Stomach (tissue), 9 donors: Measurements from ENCODE around the gene PPP2R5B. TPM values are rescaled to one million over a fixed set of nuclear protein-coding genes. Genes with fewer than 3 reads are reported as not detected.
"Not testable (repeated sequence)": the region's sequence is repeated elsewhere in the genome, so short reads cannot be mapped to it uniquely, and the experiment has no call there.

ENCODE experiments used
- DNase-seq, 2 donors: peaks; one replicate each; pipeline versions ENCODE4 v3.0.0 to v3.0.0-alpha.2; 2013 to 2019
- H3K27ac ChIP-seq, 5 donors: fragments of 200-600 bp in 4 of 5; sonication (generic) in 4 of 5; one replicate each; pipeline ENCODE4 v1.5.1; 2013 to 2019; ENCODE audit warnings: mild to moderate bottlenecking in 1 of 5, moderate library complexity in 1 of 5
- H3K27me3 ChIP-seq, 3 donors: fragments of 200-600 bp; sonication (generic); one replicate each; pipeline ENCODE4 v1.5.1; 2017 to 2019; ENCODE audit warnings: mixed run types in 1 of 3
- H3K36me3 ChIP-seq, 4 donors: fragments of 200-600 bp; sonication (generic); 1 replicate in 3 of 4; 2 replicates in 1 of 4; pipeline ENCODE4 v1.5.1; 2016 to 2019
- H3K4me1 ChIP-seq, 4 donors: fragments of 200-600 bp; sonication (generic); one replicate each; pipeline ENCODE4 v1.5.1; 2016 to 2019
- H3K4me3 ChIP-seq, 4 donors: fragments of 200-600 bp; sonication (generic) in 3 of 4; one replicate each; pipeline ENCODE4 v1.5.1; 2016 to 2019; ENCODE audit warnings: mild to moderate bottlenecking in 1 of 4
- H3K9me3 ChIP-seq, 4 donors: fragments of 200-600 bp; sonication (generic); one replicate each; pipeline ENCODE4 v1.5.1; 2016 to 2019
- EP300 ChIP-seq: sonication (generic); formaldehyde crosslinking; IDR thresholded peaks from one replicate; pipeline ENCODE4 v1.6.1; 2017; ENCODE audit warnings: antibody characterized with exemption
- POLR2A ChIP-seq, 4 donors: fragments of 450-650 bp; IDR thresholded peaks; one replicate each; pipeline ENCODE4 v1.6.1; 2016; ENCODE audit warnings: antibody characterized with exemption in 4 of 4, control low read depth in 2 of 4, mild to moderate bottlenecking in 1 of 4, moderate library complexity in 1 of 4
- POLR2AphosphoS5 ChIP-seq, 3 donors: sonication (generic); formaldehyde crosslinking; IDR thresholded peaks; one replicate each; pipeline ENCODE4 v1.6.1; 2016; ENCODE audit warnings: antibody characterized with exemption in 3 of 3
- WGBS, 5 donors: extraction: QIAGEN DNeasy Blood & Tissue Kit in 3 of 5; methylation state at CpG; one replicate each; pipeline versions ENCODE4 v1.1.5 to v1.1.7; 2013 to 2018; 5-methylcytosine and 5-hydroxymethylcytosine counted together
- intact Hi-C: fragments of 100-400 bp; cut with DNase I; formaldehyde crosslinking; loops from one replicate; pipeline ENCODE4 v1.15.1; 2023; ENCODE audit warnings: low total_unique reads
- polyA plus RNA-seq, 3 donors: library from polyadenylated mRNA; stranded (reverse); fragments of 200-250 nt; gene quantifications; one replicate each; pipeline ENCODE4 v1.2.3, GENCODE V29; 2013
- small RNA-seq, 4 donors: library from RNA; depleted of rRNA; stranded (forward); fragments of <200 nt; gene quantifications; one replicate each; pipeline ENCODE3, GENCODE V24; 2016
- total RNA-seq, 5 donors: library from RNA; depleted of rRNA; stranded (reverse); fragments of >200 nt; gene quantifications; one replicate each; pipeline versions ENCODE4 v1.1.0 to v1.2.3, GENCODE V29; 2014 to 2016
- TF ChIP-seq, protein P1 (sequence below), 7 experiments: fragments of 450-650 bp in 4 of 7; fragments of 200-600 bp in 3 of 7; sonication (generic) in 3 of 7; IDR thresholded peaks; one replicate each; pipeline ENCODE4 v1.5.1; 2016 to 2019; ENCODE audit warnings: antibody characterized with exemption in 7 of 7, control low read depth in 2 of 7, mild to moderate bottlenecking in 1 of 7
- donor health status: healthy with polysubstance abuse.
- donor health status: Bipolar disorder and iron deficiency.
- donor health status: healthy.

The PPP2R5B gene
- total and polyA plus RNA-seq, 8 donors: 6.6 to 75.6 (median 13.2) TPM

DNA sequence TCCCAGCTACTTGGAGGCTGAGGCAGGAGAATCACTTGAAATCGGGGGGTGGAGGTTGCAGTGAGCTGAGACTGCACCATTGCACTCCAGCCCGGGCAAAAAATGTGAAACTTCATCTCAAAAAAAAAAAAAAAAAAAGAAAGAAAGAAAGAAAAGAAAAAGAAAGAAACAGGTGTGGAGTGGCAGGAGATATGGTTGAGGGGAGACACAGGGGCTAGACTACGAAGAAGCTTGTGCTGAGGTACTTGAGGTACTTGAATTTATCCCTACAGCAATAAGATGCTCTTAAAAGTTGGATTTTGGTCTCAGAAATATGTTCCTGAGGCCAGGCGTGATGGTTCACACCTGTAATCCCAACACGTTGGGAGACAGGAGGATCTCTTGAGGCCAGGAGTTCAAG is 49.6 kb downstream of the PPP2R5B start:
- H3K36me3 ChIP-seq: no peaks in the 10 kb centered on the region
- H3K27ac ChIP-seq: no peak overlapping the region
- H3K4me1 ChIP-seq: peaks cover 9 to 16% (median 12%) of the 10 kb centered on the region in 4 donors
- no peak for DNase-seq
- H3K27me3 ChIP-seq: peaks cover 0 to 16% (median 0%) of the 10 kb centered on the region in 3 donors
- H3K4me3 ChIP-seq: no peak overlapping the region
- intact Hi-C loops: no loop called here
- no peaks in the 10 kb centered on the region for H3K9me3 ChIP-seq
- TF ChIP-seq POLR2A (IDR thresholded peaks at IDR 0.05): no peak
- TF ChIP-seq EP300: no peak
- TF ChIP-seq POLR2AphosphoS5 (IDR thresholded peaks at IDR 0.05): no peak
- TF ChIP-seq, protein P1, sequence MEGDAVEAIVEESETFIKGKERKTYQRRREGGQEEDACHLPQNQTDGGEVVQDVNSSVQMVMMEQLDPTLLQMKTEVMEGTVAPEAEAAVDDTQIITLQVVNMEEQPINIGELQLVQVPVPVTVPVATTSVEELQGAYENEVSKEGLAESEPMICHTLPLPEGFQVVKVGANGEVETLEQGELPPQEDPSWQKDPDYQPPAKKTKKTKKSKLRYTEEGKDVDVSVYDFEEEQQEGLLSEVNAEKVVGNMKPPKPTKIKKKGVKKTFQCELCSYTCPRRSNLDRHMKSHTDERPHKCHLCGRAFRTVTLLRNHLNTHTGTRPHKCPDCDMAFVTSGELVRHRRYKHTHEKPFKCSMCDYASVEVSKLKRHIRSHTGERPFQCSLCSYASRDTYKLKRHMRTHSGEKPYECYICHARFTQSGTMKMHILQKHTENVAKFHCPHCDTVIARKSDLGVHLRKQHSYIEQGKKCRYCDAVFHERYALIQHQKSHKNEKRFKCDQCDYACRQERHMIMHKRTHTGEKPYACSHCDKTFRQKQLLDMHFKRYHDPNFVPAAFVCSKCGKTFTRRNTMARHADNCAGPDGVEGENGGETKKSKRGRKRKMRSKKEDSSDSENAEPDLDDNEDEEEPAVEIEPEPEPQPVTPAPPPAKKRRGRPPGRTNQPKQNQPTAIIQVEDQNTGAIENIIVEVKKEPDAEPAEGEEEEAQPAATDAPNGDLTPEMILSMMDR (IDR thresholded peaks at IDR 0.05): no peak
- 68 to 88% (median 81%) methylated on average over 5 of the region's 5 CpGs for WGBS, 5 donors

GRCh38 chr11:64976651-64977050 is 52.2 kb downstream of the PPP2R5B start:
- Histone ChIP-seq H3K4me1 (peaks cover 7 to 12% (median 9%) of the 10 kb centered on the region in 4 donors), H3K27me3 (peaks cover 0 to 12% (median 0%) of the 10 kb centered on the region in 3 donors), H3K9me3 (no peaks in the 10 kb centered on the region), H3K27ac (no peak overlapping the region), H3K36me3 (no peaks in the 10 kb centered on the region), H3K4me3 (no peak overlapping the region)
- intact Hi-C loops: no loop called here
- DNase-seq: no peak
- 56 to 70% (median 63%) methylated on average over 2 of the region's 2 CpGs for WGBS, 5 donors
- TF ChIP-seq POLR2AphosphoS5 (IDR thresholded peaks at IDR 0.05): no peak
- TF ChIP-seq EP300: no peak
- TF ChIP-seq, protein P1 (IDR thresholded peaks at IDR 0.05): no peak
- TF ChIP-seq POLR2A (IDR thresholded peaks at IDR 0.05): no peak

GRCh38 chr11:64983339-64983738 is 58.9 kb downstream of the PPP2R5B start:
- H3K4me1 ChIP-seq, intact Hi-C loops, H3K27me3 ChIP-seq, H3K27ac ChIP-seq, DNase-seq, H3K4me3 ChIP-seq, H3K36me3 ChIP-seq, H3K9me3 ChIP-seq: not testable (repeated sequence)
- 73 to 87% (median 85%) methylated on average over 5 of the region's 5 CpGs for WGBS, 5 donors

Small RNAs within 50 kb of the gene (small RNA-seq; reads per million reads assigned to genes)
- 0 to 0.10 (median 0.03) reads per million in 4 donors for gene MIR6749
- 0 reads per million in 4 donors for gene MIR6750

Other genes with a start within 250 kb of the PPP2R5B start
- 10 to 100 TPM in 1 of 5 donors, under 1 TPM in 1, not detected in 3; 0.14 to 16.9 TPM for gene NRXN2, start 201.5 kb upstream of the PPP2R5B start, total RNA-seq
- 1 to 10 TPM in 1 of 3 donors, under 1 TPM in 1, not detected in 1; 0.93 to 1.4 TPM for gene NRXN2, start 201.5 kb upstream of the PPP2R5B start, polyA plus RNA-seq
- gene RASGRP2, start 180.5 kb upstream of the PPP2R5B start, total RNA-seq: 10 to 100 TPM in 3 of 5 donors, 1 to 10 TPM in 2; 5.3 to 60.8 (median 13.4) TPM
- 10 to 100 TPM in 1 of 3 donors, 1 to 10 TPM in 2; 7.2 to 20.6 (median 8.2) TPM for gene RASGRP2, start 180.5 kb upstream of the PPP2R5B start, polyA plus RNA-seq
- 1 to 10 TPM in 2 of 5 donors, under 1 TPM in 2, not detected in 1; 0.58 to 2.0 (median 1.4) TPM for gene PYGM, start 164.7 kb upstream of the PPP2R5B start, total RNA-seq
- 1 to 10 TPM in 2 of 3 donors, under 1 TPM in 1; 0.37 to 3.5 (median 3.1) TPM for gene PYGM, start 164.7 kb upstream of the PPP2R5B start, polyA plus RNA-seq
- gene SF1, start 146.1 kb upstream of the PPP2R5B start, total RNA-seq: 100 to 1,000 TPM; 235 to 341 (median 279) TPM
- 10 to 100 TPM; 57.5 to 72.1 (median 63.4) TPM for gene SF1, start 146.1 kb upstream of the PPP2R5B start, polyA plus RNA-seq
- gene MAP4K2, start 121.5 kb upstream of the PPP2R5B start, total RNA-seq: 10 to 100 TPM in 2 of 5 donors, 1 to 10 TPM in 3; 2.3 to 66.9 (median 9.0) TPM
- gene MAP4K2, start 121.5 kb upstream of the PPP2R5B start, polyA plus RNA-seq: 10 to 100 TPM; 13.0 to 20.9 (median 13.8) TPM
- 10 to 100 TPM in 4 of 5 donors, 1 to 10 TPM in 1; 9.4 to 62.5 (median 16.9) TPM for gene MEN1, start 114.1 kb upstream of the PPP2R5B start, total RNA-seq
- gene MEN1, start 114.1 kb upstream of the PPP2R5B start, polyA plus RNA-seq: 10 to 100 TPM; 12.9 to 16.4 (median 13.6) TPM
- 10 to 100 TPM; 10.3 to 66.5 (median 53.3) TPM for gene CDC42BPG, start 80.0 kb upstream of the PPP2R5B start, total RNA-seq
- gene CDC42BPG, start 80.0 kb upstream of the PPP2R5B start, polyA plus RNA-seq: 10 to 100 TPM in 2 of 3 donors, 1 to 10 TPM in 1; 8.9 to 20.0 (median 10.9) TPM
- 100 to 1,000 TPM in 2 of 5 donors, 10 to 100 TPM in 3; 23.3 to 160 (median 56.2) TPM for gene EHD1, start 46.1 kb upstream of the PPP2R5B start, total RNA-seq
- 10 to 100 TPM; 17.9 to 24.6 (median 19.4) TPM for gene EHD1, start 46.1 kb upstream of the PPP2R5B start, polyA plus RNA-seq
- gene ATG2A, start 7.5 kb upstream of the PPP2R5B start, total RNA-seq: 10 to 100 TPM; 14.3 to 77.6 (median 46.1) TPM
- gene ATG2A, start 7.5 kb upstream of the PPP2R5B start, polyA plus RNA-seq: 10 to 100 TPM; 12.2 to 18.7 (median 16.3) TPM
- gene GPHA2, start 11.2 kb downstream of the PPP2R5B start, total RNA-seq: not detected
- under 1 TPM in 2 of 3 donors, not detected in 1; 0.30 to 0.50 TPM for gene GPHA2, start 11.2 kb downstream of the PPP2R5B start, polyA plus RNA-seq
- gene MAJIN, start 47.4 kb downstream of the PPP2R5B start, total RNA-seq: not detected
- under 1 TPM in 1 of 3 donors, not detected in 2; 0.20 TPM for gene MAJIN, start 47.4 kb downstream of the PPP2R5B start, polyA plus RNA-seq
- 10 to 100 TPM in 1 of 5 donors, 1 to 10 TPM in 2, under 1 TPM in 1, not detected in 1; 0.73 to 29.5 (median 3.0) TPM for gene BATF2, start 72.3 kb downstream of the PPP2R5B start, total RNA-seq
- gene BATF2, start 72.3 kb downstream of the PPP2R5B start, polyA plus RNA-seq: 10 to 100 TPM in 1 of 3 donors, 1 to 10 TPM in 2; 3.4 to 10.8 (median 4.5) TPM
- 100 to 1,000 TPM in 2 of 5 donors, 10 to 100 TPM in 2, 1 to 10 TPM in 1; 4.9 to 237 (median 57.2) TPM for gene ARL2, start 89.5 kb downstream of the PPP2R5B start, total RNA-seq
- 100 to 1,000 TPM in 1 of 3 donors, 10 to 100 TPM in 2; 88.3 to 119 (median 98.0) TPM for gene ARL2, start 89.5 kb downstream of the PPP2R5B start, polyA plus RNA-seq
- 10 to 100 TPM in 4 of 5 donors, 1 to 10 TPM in 1; 4.2 to 45.8 (median 13.3) TPM for gene SNX15, start 102.8 kb downstream of the PPP2R5B start, total RNA-seq
- gene SNX15, start 102.8 kb downstream of the PPP2R5B start, polyA plus RNA-seq: 10 to 100 TPM; 18.7 to 22.5 (median 20.0) TPM
- gene SAC3D1, start 116.5 kb downstream of the PPP2R5B start, total RNA-seq: 10 to 100 TPM in 2 of 5 donors, 1 to 10 TPM in 3; 1.8 to 97.6 (median 6.7) TPM
- gene SAC3D1, start 116.5 kb downstream of the PPP2R5B start, polyA plus RNA-seq: 10 to 100 TPM in 2 of 3 donors, 1 to 10 TPM in 1; 8.9 to 14.5 (median 14.4) TPM
- 10 to 100 TPM in 2 of 5 donors, 1 to 10 TPM in 2, not detected in 1; 1.3 to 65.2 (median 18.1) TPM for gene NAALADL1, start 133.9 kb downstream of the PPP2R5B start, total RNA-seq
- 10 to 100 TPM in 2 of 3 donors, 1 to 10 TPM in 1; 6.7 to 10.8 (median 10.0) TPM for gene NAALADL1, start 133.9 kb downstream of the PPP2R5B start, polyA plus RNA-seq
- 1 to 10 TPM; 1.4 to 9.1 (median 2.2) TPM for gene CDCA5, start 159.4 kb downstream of the PPP2R5B start, total RNA-seq
- gene CDCA5, start 159.4 kb downstream of the PPP2R5B start, polyA plus RNA-seq: 1 to 10 TPM; 3.5 to 6.7 (median 4.6) TPM
- gene ZFPL1, start 159.5 kb downstream of the PPP2R5B start, total RNA-seq: 10 to 100 TPM; 17.6 to 62.0 (median 28.8) TPM
- gene ZFPL1, start 159.5 kb downstream of the PPP2R5B start, polyA plus RNA-seq: 10 to 100 TPM; 36.7 to 38.6 (median 37.4) TPM
- 1,000 to 10,000 TPM in 1 of 5 donors, 100 to 1,000 TPM in 4; 174 to 2,272 (median 234) TPM for gene VPS51, start 171.5 kb downstream of the PPP2R5B start, total RNA-seq
- gene VPS51, start 171.5 kb downstream of the PPP2R5B start, polyA plus RNA-seq: 100 to 1,000 TPM; 124 to 135 (median 128) TPM
- 100 to 1,000 TPM in 1 of 5 donors, 10 to 100 TPM in 3, 1 to 10 TPM in 1; 7.6 to 118 (median 19.6) TPM for gene TM7SF2, start 187.2 kb downstream of the PPP2R5B start, total RNA-seq
- gene TM7SF2, start 187.2 kb downstream of the PPP2R5B start, polyA plus RNA-seq: 10 to 100 TPM; 38.6 to 65.2 (median 51.9) TPM
- gene ZNHIT2, start 193.0 kb downstream of the PPP2R5B start, total RNA-seq: 100 to 1,000 TPM in 1 of 5 donors, 10 to 100 TPM in 1, 1 to 10 TPM in 2, not detected in 1; 2.4 to 130 (median 39.9) TPM
- 10 to 100 TPM; 18.0 to 20.0 (median 18.9) TPM for gene ZNHIT2, start 193.0 kb downstream of the PPP2R5B start, polyA plus RNA-seq
- 1,000 to 10,000 TPM in 1 of 5 donors, 100 to 1,000 TPM in 4; 456 to 1,872 (median 566) TPM for gene FAU, start 197.4 kb downstream of the PPP2R5B start, total RNA-seq
- 1,000 to 10,000 TPM; 1,111 to 1,352 (median 1,208) TPM for gene FAU, start 197.4 kb downstream of the PPP2R5B start, polyA plus RNA-seq
- 10 to 100 TPM; 22.8 to 75.9 (median 33.0) TPM for gene MRPL49, start 197.6 kb downstream of the PPP2R5B start, total RNA-seq
- gene MRPL49, start 197.6 kb downstream of the PPP2R5B start, polyA plus RNA-seq: 10 to 100 TPM; 36.0 to 69.8 (median 39.9) TPM
- gene SYVN1, start 209.8 kb downstream of the PPP2R5B start, total RNA-seq: 10 to 100 TPM; 20.0 to 75.3 (median 64.9) TPM
- gene SYVN1, start 209.8 kb downstream of the PPP2R5B start, polyA plus RNA-seq: 10 to 100 TPM in 2 of 3 donors, 1 to 10 TPM in 1; 7.2 to 18.5 (median 13.4) TPM
- gene SPDYC, start 245.5 kb downstream of the PPP2R5B start, total RNA-seq: not detected
- gene SPDYC, start 245.5 kb downstream of the PPP2R5B start, polyA plus RNA-seq: not detected